ENCODE results near the gene CBLB. TPM values are rescaled to one million over a fixed set of nuclear protein-coding genes. Genes with fewer than 3 reads are reported as not detected.

Gene CBLB
- total and polyA plus RNA-seq, 2 experiments from 2014 or later: 20.5 to 47.7 TPM

GRCh38 chr3:105891101-105891500, 22.3 kb upstream of the CBLB start (continued):
- no peak for TF ChIP-seq ZNF462 (CRISPR knock-in tag; IDR thresholded peaks at IDR 0.05)
- no peak for TF ChIP-seq EZH2 (IDR thresholded peaks at IDR 0.05; ENCODE audit: low read depth, unreplicated experiment)
- no peak for TF ChIP-seq EZH2phosphoT487 (IDR thresholded peaks at IDR 0.05; ENCODE audit: unreplicated experiment)
- TF ChIP-seq ZNF331 (CRISPR knock-in tag; IDR thresholded peaks at IDR 0.05; ENCODE audit: low read depth): no peak
- no peak for TF ChIP-seq JUNB (IDR thresholded peaks at IDR 0.05; ENCODE audit: unreplicated experiment)

GRCh38 chr3:105888621-105889579, 20.1 kb upstream of the CBLB start:
- no peaks in the 10 kb centered on the region for H4K20me1 ChIP-seq (replicated peaks; ENCODE audit: insufficient read depth)
- no peaks in the 10 kb centered on the region; the same call in 1 of the 2 replicates for H3K4me1 ChIP-seq (ENCODE audit: insufficient read depth)
- no peaks in the 10 kb centered on the region for H3K36me3 ChIP-seq (ENCODE audit: insufficient read depth)
- H3K27me3 ChIP-seq (ENCODE audit: insufficient read depth): no peaks in the 10 kb centered on the region
- Mint-ChIP-seq H3K4me3 (no peak overlapping the region), H3K27me3 (ENCODE audit: insufficient read depth, low read depth, poor library complexity) (peaks cover 4% of the 10 kb centered on the region), H3K4me1 (no peaks in the 10 kb centered on the region), H3K27ac (no peak overlapping the region), H3K36me3 (ENCODE audit: low read depth) (no peaks in the 10 kb centered on the region), H3K9me3 (no peaks in the 10 kb centered on the region)
- no peak overlapping the region for H3K4me3 ChIP-seq
- no peaks in the 10 kb centered on the region for H3F3A ChIP-seq (replicated peaks; ENCODE audit: low read depth)
- no peak overlapping the region for H3K27ac ChIP-seq (ENCODE audit: low read depth)
- no peaks in the 10 kb centered on the region for H3K9me2 ChIP-seq (ENCODE audit: insufficient read depth)
- no peaks in the 10 kb centered on the region for H3K79me2 ChIP-seq (replicated peaks; ENCODE audit: insufficient read depth)
- no peak for DNase-seq (ENCODE audit: low spot score)
- no peak overlapping the region for H2AFZ ChIP-seq
- ATAC-seq: no peak
- no peak overlapping the region for H3K4me2 ChIP-seq
- TF ChIP-seq ZNF114 (CRISPR knock-in tag; IDR thresholded peaks at IDR 0.05) (no peak), ZNF331 (CRISPR knock-in tag; IDR thresholded peaks at IDR 0.05; ENCODE audit: low read depth) (no peak), STAT1 (IDR thresholded peaks at IDR 0.05; ENCODE audit: unreplicated experiment) (no peak)
- TF ChIP-seq, protein P1, sequence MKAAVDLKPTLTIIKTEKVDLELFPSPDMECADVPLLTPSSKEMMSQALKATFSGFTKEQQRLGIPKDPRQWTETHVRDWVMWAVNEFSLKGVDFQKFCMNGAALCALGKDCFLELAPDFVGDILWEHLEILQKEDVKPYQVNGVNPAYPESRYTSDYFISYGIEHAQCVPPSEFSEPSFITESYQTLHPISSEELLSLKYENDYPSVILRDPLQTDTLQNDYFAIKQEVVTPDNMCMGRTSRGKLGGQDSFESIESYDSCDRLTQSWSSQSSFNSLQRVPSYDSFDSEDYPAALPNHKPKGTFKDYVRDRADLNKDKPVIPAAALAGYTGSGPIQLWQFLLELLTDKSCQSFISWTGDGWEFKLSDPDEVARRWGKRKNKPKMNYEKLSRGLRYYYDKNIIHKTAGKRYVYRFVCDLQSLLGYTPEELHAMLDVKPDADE (IDR thresholded peaks at IDR 0.05): no peak

Data from GM23338 (cell line).